ENCODE results near the gene BABAM1.

Gene BABAM1

DNA sequence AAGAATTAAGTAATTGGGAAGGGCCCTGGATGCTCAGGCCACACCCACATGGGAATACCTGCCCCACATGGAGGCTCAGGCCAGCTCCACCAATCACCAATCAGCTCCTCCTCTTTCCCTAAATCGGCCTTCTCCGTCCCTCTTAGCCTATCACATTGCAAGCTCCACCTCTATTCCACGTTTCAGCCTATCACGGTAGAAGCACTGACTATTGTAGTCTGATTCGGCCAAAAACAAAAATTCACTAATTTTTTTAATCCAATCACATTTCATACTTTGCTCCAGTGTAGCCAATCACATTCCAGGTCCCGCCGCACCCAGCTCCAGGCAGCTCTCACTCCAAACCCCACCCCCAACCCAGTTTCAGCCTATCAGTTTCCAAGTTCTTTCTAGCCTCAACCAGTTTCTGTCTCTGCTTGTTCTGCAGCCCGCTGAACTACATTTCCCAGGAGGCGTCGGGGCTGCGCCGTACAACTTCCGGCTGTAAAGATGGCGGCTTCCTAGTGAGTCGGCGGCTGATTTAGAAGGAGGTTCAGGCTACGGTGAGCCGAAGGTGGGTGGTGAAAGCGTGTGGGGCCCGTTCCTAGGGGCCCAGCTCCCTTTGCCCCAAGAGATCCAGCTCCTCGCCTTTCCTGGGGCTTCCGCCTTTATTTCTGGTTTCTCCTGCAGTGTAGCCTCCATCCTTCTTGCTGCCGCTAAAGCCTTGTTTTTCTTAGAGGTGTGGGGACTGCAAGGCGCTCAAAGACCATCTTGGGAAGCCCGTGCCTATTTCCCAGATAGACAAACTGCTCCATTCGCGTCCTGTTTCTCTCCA, at the start of gene BABAM1:
Gene BABAM1 (plus strand): TSS at position 469 of the 814 bp plus-strand sequence. CDS start 1,364 bp downstream, outside the sequence.
- DNase-seq (ENCODE audit: low spot score) = peak; percentile 98

DNA sequence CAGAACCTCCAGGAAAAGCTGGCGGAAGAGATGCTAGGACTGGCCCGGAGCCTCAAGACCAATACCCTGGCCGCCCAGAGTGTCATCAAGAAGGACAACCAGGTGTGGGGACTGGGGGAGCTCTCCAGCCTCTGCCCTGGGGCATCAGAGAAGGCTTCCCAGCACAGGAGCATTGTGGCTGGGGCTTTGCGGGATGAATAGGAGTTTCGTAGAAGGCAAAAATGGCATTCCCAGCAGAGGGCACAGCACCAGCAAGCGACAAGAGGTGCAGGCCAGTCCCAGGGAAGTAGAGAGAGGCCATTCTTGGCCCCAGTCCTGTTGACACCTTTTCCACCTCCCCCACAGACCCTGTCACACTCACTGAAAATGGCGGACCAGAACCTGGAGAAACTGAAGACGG, 48.0 kb upstream of the BABAM1 start:
- no peak for DNase-seq (ENCODE audit: low spot score)

DNA sequence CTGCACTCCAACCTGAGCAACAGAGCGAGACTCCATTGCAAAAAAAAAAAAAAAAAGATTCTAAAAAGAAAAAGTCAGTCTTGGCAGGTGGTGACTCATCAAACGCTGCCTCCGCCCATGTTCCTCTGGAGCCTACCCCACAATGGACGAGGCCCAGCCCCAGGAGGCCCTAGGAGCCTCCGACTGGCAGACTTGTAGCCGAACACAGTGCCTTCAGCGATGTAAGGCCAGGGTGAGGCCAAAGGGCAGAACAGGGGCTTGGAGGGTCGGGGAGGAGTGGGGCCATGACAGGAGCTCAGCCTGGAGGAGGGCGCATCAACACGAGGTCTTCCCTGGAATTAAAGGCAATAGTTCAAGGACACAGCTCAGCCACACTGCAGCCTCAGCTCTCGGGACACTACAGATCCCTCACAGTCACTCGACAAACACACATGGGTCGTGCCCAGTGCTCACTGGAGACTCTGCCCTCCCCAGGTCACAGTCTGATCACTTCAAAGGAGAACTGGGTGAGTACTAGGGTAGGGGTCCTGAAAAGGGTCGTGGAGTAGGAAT, 47.0 kb upstream of the BABAM1 start:
- DNase-seq (ENCODE audit: low spot score) = peak; percentile 79

DNA sequence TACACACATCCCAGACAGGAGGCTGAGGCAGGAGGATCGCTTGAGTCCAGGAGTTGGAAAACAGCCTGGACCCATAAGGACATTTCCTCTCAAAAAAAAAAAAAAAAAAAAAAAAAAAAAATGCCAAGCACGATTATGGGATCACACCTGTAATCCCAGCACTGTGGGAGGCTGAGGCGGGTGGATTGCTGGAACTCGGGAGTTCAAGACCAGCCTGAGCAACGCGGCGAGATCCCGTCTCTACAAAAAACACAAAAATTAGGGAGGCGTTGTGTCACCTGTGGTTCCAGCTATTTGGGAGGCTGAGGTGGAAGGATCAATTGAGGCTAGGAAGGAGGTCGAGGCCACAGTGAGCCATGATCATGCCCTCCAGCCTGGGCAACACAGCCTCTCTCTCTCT, 42.2 kb upstream of the BABAM1 start:
- DNase-seq (ENCODE audit: low spot score) = no peak

DNA sequence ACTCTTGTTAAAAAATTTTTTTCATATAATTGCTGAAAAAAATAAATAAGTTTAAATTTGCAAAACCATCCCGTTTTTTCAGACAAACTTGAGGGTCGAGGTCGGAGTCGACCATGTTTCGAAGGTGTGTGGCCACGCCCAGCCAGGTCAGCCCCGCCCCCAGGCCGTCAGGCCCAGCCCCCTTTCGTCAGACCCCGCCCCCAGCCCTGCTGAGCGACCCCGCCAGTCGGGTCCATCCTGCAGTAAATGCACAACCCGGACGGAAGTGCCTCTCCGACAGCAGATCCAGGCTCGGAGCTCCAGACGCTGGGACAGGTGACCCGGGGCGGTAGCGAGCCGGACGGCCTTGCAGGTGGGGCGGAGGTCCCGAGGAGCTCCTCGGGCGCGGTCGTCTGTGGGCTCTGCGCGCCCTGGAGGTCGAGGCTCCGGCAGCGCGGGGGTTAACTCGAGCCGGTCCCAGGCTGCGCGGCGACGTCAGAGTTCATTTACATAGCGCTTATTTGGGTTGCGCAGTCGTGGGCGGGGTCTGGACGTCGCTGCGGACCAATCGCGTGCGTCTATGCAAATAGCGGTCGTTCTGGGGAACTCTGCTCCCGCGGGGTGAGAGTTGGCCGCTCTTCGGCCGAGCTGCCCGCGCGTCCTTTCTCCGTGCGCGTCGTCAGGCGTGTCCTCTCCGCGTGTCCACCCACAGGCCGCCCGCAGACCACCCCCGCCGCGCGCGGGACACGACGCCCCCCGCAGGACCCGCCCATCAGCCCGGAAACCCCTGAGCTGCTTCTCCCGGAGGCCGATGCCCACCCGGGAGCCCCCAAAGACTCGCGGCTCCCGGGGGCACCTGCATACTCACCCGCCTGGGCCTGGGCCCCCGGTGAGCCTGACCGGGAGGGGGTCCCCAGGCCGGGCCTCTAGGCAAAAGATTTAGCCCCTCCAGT, 41.0 kb upstream of the BABAM1 start, which contains the start of gene OCEL1:
Gene OCEL1 (plus strand): TSS at position 225 of the 932 bp plus-strand sequence. CDS start 22 bp downstream, at position 247.
- DNase-seq (ENCODE audit: low spot score) = peak; percentile 99

DNA sequence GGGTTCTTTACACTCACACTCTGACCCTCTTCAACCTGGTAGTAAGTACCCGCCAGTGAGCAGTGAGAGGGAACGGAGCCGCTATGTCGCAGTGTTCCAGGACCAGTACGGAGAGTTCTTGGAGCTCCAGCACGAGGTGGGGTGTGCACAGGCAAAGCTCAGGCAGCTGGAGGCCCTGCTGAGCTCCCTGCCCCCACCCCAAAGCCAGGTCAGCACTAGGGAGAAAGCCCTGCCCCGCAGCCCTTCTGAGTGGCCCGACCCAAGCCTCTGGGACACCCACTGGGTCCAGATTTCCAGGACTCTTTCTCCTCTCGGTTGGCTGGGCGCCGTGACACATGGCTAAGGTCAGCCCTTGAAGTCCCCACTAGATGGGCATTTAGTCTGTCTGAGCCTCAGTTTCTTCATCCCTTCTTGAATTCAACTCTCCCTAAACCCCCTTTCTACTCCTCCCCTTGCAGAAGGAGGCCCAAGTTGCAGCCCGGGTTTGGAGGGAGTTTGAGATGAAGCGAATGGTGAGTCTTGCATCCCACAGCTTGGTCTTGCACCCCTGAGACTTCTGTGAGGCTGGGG, 39.4 kb upstream of the BABAM1 start:
- DNase-seq (ENCODE audit: low spot score) = no peak

DNA sequence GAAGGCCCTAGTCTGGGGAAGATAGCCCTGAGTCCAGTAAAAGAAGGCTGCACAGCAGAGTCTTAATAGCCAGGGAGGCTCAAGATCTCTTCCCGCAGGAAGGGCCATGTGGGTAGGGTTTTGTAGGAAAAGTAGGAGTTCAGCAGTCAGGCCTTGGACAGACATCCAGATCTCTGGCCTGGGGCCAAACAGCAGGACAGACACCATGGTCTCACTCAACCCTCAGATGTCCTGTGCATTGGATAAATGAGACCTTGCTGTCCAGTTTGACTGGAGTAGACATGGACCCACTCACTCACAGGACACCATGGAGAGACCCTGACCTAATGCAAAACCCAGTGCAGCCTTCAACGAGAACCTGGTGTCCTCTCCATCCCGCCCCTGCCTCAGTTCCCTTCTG, 37.4 kb upstream of the BABAM1 start:
- DNase-seq (ENCODE audit: low spot score) = no peak

DNA sequence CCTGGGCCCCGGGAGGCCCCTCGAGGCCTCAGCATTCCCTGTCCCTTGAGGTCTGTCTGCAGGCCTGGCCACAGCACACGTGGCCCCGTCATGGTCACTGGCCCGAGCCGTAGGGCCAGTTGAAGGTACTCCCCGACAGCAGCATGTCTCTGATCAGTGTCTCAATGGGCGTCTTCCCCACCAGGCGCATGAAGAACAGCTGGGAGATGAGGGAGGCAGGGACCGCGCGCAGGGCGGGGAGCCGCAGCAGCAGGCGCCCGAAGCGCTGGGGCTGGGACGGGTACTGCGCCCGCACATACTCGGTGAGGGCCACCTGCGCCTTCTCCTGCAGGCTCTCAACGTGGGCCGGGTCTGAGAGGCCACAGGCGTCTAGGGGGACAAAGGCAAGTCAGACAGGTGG, 35.0 kb upstream of the BABAM1 start:
- no peak for DNase-seq (ENCODE audit: low spot score)

DNA sequence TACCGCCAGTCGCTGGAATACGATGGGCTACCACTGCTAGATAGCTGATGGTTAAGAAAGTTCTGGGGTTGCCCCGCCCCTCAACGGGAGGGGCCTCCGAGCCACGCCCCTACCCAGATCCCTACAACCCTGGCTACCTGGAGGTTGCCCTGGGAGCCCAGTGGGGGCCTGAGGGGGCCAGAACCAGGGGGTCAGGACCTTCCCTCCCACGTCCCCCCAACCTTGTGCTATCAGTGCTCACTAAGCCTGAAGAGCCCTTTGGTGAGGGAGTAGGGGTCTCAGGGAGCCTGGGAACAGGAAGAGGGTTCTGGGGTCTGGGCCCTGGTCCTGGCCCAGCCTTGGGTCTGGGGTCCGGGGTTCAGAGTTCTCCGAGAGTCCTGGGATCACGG, 32.3 kb upstream of the BABAM1 start:
- peak; percentile 77 for DNase-seq (ENCODE audit: low spot score)

DNA sequence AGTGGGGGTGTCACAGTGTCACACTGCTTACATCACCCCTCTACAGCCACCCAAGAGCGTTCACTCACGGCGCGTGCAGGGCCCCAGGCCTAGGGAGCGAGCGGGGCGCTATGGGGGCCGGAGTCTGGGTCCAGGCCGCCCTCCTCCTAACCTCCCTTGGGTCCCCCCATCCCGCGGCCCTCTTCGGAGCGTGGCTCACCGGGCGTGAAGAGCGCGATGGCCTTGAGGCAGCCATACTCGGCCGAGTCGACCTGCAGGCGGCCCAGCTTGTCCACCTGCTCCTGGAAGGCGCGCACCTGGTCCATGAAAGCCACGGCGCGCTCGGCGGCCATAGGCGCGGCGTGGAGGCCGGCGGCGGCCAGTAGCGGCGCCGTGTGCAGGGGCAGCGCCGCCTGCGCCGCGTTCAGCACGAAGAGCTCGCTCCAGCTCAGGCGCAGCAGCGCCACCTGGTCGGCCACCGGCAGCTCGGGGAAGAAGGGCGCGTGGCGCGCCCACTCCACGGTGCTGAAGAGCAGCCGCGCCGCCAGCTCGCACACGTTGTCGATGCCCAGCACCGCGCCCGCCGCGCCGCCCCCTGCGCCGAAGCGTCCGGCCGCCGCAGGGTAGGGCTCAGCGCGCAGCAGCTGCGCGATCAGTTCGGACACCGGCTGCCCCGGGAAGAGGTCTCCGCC, 31.8 kb upstream of the BABAM1 start:
- DNase-seq (ENCODE audit: low spot score) = peak; percentile 81

DNA sequence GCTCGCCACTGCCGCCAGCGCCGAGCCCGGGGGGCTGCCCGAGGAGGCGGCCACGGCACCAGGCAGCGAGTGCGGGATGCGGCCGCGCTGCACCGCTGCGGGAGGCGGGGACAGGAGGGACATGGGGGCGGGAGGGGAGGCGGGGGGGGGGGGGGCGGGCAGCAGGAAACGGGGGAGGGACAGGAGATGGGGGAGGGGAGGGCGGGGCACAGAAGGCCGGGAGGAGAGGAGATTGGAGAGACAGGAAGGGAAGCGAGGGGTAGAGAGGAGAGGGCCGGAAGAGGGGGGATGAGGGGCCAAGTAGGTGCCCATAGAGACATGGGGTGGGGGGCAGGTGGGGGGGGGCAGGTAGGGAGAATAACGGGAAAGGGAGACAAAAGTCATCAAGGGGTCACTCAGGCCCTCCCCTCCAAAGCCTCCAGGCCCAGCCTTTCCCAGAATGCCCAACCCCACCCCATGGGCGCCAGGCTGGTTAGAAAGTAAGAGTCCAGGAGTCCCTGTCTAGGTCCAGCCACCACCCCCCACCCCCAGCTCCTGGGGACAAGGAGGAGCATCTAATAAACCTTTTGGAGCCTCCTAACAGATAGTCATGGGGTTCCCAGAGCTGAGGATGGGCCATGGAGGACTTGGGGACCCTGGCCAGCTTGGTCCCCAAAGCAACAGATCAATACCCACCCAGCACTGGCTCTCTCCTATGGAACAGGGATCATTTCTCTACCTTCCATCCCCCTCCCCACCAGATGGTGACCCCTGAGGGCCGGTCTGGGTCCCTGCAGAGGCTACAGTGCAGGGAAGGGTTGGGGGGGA, 31.1 kb upstream of the BABAM1 start:
- DNase-seq (ENCODE audit: low spot score) = no peak

DNA sequence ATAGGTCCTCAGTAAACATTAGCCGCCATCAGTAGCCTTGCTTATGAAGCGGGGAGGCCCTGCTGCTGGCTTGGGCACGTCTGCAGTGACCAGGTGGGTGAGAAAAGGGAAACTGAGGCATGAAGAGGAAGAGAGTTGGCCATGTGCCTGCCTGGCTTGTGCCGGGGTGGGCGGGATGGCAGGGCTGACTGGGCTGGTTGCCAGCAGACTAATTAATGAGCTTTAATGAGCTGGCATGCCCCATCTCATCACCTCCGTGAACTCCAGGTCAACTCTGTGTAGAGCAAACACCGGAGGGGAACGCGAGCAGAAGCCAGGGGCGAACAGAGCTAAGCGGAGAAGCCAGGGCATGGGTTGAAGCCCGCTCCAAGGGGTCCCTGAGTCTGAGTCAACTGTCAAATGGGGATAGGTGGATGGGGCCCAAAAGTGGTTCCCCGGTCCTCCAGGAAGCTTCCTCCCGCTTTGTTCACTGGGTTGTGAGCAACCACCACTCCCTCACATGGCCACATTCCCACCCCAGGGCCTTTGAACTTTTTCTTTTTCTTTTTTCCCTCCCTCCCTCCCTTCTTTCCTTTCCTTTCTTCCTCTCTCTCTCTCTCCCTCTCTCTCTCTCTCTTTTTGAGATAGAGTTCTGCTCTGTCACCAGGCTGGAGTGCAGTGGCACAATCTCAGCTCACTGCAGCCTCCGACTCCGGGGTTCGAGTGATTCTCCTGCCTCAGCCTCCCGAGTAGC, 30.3 kb upstream of the BABAM1 start:
- no peak for DNase-seq (ENCODE audit: low spot score)

DNA sequence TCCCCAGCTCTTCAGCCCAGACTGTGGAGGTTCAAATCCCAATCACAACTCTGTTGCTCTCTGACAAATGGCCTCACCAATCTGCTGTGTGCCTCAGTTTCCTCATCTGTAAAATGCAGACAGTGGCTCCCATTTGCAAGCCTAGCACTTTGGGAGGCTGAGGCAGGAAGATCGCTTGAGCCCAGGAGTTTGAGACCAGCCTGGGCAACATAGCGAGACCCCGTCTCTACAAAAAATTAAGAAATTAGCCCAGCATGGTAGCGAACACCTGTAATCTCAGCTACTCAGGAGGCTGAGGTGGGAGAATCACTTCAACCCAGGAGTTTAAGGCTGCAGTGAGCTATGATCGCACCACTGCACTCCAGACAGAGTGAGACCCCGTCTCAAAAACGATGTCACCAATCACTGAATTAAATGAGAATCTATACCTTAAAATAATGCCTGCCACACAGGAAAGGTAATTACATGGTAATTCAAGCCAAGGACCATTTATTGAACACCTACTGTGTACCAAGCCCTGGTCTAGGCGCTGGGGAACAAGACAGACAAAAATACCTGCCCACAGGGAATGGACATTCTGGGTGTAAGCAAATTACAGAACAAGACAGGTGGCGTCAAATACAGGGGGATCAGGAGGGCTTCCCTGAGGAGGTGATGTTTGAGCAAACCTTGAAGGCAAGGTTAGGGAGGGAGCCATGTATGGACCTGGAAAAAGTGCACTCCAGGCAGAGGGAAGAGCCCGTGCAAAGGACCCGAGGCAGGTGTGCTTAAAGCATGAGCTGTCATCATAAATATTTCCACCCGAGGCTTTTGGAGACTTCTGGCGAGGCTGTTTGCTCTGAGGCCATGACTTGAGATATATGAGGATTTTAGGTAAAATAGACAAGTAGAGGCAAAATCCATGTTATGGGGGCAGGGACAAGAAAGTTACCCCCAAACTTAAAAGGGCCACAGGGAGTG, 29.2 kb upstream of the BABAM1 start:
- no peak for DNase-seq (ENCODE audit: low spot score)

DNA sequence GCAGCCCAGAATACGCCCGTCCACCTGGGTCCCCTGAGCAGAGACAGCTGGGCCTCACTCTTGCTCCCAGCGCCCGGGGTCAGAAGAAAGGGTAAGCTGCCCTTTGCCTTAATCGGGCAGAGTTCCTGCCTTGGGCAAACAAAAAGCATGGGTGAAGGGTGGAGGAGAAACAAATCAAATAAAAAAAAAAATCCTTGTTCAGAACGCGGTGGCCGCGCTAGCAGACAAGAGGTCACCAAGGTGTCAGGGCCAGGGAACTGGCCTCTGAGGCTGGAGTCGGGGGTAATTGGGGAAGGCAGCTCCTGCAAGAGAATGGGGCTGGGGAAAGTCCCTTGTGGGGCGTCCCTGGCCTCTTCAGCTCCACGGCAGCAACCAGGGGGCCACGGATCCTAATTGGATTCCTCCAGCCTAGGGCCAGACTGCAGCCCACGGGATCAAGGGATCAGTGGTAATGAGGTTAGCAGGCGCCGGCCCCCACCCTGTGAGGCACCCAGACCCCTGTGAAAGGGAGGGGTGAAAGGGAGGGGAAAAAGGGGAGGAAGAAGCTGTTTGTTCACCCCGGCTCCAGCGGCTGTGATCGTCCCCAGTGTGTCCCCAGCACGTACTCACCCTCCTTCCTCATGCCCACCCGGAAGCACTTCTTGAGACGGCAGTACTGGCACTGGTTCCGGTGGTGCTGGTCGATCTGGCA, 27.0 kb upstream of the BABAM1 start:
- no peak for DNase-seq (ENCODE audit: low spot score)

DNA sequence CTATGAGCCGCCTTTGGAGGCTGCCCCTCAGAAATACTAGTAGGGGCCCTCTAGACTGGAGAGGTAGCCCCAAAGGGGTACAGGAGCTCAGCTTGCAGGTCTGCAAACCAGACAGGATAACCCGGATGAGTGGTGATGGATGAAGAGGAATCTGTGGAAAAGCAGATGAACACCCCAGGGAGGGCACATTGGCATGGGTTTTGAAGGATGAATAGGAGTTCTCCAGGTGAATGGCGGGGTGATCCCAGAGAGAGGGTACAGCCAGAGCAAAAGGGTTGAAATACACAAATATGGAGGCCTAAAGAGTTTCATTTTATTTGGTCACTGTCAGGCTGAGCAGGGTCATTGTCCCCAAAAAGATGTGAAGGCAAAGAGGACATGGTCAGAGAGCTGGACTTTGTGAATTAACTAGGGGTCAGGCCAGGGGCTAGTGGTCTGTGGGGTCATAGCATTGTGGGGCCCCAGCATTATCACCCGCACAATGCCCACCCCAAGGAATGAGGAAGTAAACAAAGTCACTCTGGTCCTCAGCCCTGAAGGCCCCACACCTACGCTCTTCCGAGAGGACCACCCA, 26.3 kb upstream of the BABAM1 start:
- DNase-seq (ENCODE audit: low spot score) = no peak

DNA sequence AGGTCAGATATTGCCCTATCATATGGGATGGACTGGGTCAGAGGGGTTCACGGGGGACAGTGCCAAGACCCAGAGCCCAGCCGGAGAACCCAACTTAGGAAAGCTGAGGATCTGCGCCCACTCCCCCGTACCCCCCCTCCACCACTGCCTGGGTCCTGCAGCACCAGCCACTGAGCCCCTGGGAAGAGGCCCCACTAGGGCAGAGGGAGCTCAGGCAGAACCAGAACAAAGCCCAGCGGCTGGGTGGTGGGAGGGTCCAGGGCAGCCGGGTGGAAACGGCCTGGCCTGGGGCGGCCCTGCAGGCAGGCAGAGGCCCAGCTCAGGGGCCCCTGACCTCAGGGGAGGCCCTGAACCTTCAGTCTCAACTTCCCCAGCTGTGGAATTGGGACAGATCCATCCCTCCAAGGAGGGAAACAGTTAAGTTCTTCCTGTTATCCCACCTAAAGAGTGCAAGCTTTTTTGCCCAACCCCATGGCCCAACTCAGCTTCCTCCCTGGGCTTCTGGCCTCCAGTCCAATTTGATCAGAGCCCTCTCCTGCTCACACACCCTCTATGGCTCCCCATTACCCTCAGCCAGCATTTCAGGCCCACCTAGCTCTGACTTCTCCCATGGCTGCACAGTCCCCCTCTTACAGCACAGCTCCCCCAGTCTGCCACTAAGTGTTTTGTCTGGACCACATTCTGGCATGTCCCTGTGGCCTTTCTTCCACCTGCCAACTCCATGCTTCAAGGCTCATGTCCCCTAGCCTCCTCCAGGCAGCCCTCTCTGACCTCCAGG, 24.6 kb upstream of the BABAM1 start:
- no peak for DNase-seq (ENCODE audit: low spot score)

DNA sequence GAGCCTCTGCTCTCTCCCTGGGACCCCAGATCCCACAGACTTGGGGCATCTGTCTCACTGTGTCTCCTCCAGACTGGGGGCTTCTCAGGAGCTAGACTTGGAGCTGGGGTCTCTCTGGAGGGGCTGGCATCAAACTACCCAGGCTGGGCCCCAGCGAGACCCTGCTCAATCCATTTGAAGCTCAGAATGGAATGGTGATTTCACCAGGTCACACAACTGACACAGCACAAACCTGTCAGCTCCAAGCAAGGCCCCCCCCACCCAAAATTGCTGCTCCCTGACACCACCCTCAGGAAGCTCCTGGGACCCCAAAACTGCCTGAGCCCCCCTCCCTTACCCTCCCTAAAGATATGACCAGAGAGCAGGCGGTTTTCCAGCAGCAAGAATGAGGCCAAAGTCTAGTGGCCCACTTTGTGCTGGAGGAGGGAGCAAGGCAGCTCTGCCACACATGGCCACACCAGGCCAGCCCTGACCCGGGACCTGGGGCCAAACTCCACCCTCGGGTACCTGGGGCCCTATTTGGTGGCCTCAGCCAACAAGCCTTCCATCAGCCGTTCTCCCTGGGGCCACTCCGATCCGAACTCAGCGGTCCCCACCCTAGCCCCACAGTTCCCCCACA, 23.9 kb upstream of the BABAM1 start:
- DNase-seq (ENCODE audit: low spot score) = no peak

Data from hematopoietic multipotent progenitor cell treated with erythropoietin and hydrocortisone succinate and interleukin-3 and kit ligand, for 15 days (in vitro differentiated cells).